MM.1S (cell line): ENCODE results near the gene LRRC14B.

ENCODE experiments used
- CTCF ChIP-seq: fragments of 300-600 bp; sonication (generic); IDR thresholded peaks from 2 replicates; pipeline ENCODE4 v1.5.1; 2016; ENCODE audit warnings: antibody characterized with exemption, low read length, mixed read lengths
- EZH2 ChIP-seq: fragments of 300-600 bp; sonication (generic); optimal IDR thresholded peaks from 2 replicates; pipeline ENCODE3; 2017; ENCODE audit warnings: low read depth, mild to moderate bottlenecking, antibody characterized with exemption, low read length, mixed read lengths
- EZH2phosphoT487 ChIP-seq: fragments of 300-600 bp; sonication (generic); IDR thresholded peaks from 2 replicates; pipeline ENCODE4 v1.6.1; 2018; ENCODE audit warnings: antibody characterized with exemption, low read length

GRCh38 chr5:186091-187041 lies 4.9 kb upstream of the LRRC14B start:
- TF ChIP-seq CTCF (no peak), EZH2phosphoT487 (no peak), EZH2 (no peak)
